ENCODE results near the gene FABP3.

Gene FABP3

GRCh38 chr1:31373056-31373896, at the start of gene FABP3:
Gene FABP3, minus strand, starts transcription at chr1:31373076. Its CDS starts 62 bp downstream, at chr1:31373014.
- no peak for DNase-seq

DNA sequence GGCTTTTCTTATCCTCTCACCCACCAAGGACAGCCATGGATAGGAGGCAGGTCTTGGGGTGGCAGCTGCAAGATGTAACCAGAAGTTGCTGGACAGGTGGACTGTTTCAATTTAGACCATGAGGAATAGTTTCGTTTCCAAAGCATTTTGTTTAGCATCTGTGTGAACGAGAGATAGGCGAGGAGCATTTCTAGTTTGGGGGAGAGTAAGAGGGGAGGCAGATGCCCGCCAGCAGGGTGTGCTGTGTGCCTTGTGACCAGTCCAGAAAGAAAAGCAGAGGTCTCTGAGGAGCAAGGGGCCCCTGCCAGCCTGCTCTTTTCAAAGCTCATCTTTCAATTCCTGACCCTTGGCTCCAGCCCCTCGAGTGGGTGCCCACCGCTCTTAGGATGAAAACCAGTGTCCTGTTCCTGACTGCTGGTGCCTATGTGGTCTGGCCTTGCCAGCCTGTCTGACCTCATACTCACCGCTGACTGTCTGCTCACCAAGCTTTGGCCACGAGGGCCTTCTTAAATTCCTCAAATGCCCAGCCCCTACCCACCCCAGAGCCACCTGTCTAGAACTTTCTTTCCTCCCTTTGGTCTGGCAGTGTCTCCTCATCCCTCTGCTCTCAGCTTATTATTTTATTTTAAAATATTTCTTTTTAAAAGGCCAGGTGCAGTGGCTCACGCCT, 48.6 kb upstream of the FABP3 start:
- no peak for DNase-seq

DNA sequence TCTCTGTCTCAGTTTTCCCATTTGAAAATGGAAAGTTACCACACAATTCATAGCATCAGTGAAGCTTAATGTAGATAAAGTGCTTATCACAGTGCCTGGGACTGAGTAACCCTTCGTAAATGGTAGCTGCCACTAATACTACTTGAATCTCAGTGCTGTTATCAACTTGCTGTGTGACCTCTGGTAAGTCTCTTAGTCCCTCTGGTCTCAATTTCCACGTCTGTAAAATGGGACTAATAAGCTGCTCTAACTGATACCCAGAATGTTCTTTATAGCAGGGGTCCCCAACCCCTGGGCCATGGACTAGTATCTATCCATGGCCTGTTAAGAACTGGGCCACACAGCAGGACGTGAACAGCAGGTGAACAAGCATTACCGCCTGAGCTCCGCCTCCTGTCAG, 47.8 kb upstream of the FABP3 start:
- DNase-seq: no peak

DNA sequence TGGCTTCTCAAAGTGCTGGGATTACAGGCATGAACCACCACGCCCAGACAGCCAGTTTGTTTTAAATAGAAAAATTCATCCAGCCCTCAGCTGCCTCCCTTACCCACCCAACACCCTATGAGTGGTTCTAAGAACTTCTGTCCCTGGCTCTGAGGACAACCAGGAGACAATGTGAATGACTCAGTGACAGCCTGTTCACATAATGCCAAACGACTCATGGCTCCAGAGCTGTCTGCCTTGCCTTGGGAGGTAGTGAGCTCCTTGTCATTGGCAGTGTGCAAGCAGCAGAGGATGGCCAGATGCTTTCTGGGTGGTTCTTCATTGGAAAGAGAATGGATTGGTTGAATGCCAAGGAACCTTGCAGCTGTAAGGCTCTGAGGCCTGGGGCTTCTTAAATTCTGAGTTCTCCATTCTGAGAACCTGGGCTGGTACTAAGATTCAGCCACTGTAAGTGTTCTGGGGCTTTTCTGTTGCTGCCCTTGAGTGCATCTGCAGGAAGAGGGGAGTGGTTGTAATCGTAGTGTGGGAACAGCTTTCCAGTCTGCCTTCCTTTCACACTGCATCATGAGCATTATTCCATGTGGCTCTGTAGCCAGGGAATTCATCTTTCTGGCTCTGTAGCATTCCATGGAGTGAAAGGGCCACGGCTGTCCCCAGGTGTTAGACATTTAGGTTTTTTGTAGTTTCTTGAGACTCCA, 45.9 kb upstream of the FABP3 start:
- no peak for DNase-seq

- no peak for DNase-seq
Measured at GRCh38 chr1:31417148-31417547, 44.3 kb upstream of the FABP3 start.

- DNase-seq: no peak
Measured at GRCh38 chr1:31416101-31416736, 43.3 kb upstream of the FABP3 start.

DNA sequence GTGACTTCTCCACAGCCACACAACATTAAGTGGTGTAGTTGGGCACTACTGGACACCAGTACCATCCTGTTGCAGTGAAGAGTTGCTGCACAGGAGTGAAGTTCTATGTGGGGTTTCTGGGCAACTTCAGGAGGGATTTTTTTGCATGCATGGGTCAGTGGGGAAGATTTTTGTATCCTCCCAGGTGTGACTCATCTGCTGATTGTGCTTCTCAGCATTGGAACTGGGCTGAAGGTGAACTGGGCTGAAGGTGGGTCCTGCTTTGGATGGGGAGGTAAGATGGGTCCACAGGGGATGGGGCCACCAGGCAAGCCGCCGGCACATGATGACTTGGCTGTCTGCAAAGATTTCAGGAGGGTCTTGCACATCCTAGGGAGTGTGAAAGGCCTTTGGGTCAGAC, 42.8 kb upstream of the FABP3 start:
- no peak for DNase-seq

DNA sequence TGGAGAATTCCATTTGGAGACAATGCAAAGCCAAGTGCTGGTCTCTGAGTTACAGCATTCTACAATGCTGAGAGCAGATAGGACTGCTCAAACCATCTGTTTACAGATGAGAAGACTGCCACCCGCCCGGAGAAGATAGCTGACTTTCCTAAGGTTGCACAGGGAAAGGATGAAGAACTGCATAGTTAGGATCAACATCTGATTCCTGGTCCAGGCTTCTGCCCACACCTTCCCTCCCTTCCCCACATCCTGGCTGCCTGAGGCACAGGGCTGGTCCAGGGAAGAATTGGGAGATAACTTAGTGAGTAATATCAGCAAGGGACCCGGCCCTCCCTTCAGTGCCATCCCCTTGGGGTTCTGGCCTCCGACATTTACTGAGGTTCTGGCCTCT, 42.1 kb upstream of the FABP3 start:
- no peak for DNase-seq

GRCh38 chr1:31413405-31414001, 40.6 kb upstream of the FABP3 start:
- no peak for DNase-seq

DNA sequence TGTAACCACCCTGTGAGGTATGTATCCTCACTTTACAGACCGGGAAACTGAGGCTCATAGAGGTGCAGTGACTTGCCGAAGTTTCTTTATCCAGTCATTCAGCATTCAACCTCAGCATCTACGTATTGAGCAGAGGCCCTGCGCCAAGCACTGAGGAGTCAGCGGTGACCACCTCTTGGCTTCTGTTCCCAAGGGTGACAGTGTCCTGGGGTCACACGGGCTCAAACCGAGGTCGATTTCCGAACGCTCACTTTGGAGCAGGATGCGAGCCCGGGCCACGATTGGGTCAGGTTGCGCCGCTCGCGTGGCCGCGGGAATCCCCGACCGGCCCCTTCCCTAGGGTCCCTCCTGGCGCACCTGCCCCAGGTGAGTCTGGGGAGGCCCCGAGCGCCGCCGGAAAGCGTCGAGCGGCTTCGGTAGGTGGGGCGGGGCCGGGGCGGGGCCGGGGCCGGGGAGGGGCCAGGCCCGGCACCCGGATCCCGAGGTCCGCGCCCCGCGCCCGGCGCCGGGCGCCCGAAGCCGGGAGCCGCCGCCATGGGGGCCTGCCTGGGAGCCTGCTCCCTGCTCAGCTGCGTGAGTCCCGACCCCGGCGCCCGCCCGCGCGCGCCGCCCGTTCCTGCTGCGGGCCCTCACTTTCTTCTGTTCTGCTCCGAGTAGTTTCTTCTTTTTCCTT, 40.0 kb upstream of the FABP3 start, which contains the start of gene SERINC2:
TSS of gene SERINC2 (plus strand) at position 482 of the 673 bp plus-strand sequence. CDS start at position 535, 53 bp downstream.
- DNase-seq: no peak

DNA sequence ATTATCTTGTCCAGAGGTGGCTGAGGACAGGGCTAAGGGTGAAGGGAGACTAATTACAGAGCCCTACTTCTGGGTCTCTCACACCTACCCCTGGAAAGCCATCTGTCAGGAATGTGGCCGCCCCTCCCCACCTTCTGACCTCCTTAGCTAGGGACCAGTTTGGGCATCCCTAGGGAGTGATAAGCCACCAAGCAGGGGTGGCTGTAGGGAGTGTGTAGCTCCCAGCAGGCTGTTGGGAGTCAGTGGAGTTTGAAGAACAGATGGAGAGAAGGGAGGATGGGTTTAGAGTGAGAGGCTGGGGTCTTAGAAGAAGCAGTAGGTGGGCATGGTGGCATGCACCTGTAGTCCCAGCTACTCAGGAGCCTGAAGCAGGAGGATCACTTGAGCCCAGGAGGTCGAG, 39.3 kb upstream of the FABP3 start:
- DNase-seq: no peak

DNA sequence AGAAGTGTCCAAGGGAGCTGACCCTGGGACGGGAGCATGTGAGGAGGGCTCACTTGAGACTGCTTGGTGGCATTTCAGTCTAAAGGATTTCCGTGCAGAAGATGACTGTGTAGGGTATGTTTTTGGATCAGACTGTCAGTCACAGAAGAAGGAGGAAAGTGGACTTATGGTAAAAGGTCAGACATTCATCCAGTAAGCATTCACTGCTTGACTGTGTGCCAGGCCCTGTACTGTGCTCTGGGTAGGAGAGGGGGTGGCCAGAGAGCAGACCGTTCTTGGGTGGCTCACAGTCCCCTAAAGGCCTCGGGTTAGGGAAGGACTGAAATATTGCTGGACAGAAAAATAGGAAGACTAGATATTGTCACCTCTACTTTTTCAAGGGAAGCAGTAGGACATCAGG, 38.0 kb upstream of the FABP3 start:
- no peak for DNase-seq

DNA sequence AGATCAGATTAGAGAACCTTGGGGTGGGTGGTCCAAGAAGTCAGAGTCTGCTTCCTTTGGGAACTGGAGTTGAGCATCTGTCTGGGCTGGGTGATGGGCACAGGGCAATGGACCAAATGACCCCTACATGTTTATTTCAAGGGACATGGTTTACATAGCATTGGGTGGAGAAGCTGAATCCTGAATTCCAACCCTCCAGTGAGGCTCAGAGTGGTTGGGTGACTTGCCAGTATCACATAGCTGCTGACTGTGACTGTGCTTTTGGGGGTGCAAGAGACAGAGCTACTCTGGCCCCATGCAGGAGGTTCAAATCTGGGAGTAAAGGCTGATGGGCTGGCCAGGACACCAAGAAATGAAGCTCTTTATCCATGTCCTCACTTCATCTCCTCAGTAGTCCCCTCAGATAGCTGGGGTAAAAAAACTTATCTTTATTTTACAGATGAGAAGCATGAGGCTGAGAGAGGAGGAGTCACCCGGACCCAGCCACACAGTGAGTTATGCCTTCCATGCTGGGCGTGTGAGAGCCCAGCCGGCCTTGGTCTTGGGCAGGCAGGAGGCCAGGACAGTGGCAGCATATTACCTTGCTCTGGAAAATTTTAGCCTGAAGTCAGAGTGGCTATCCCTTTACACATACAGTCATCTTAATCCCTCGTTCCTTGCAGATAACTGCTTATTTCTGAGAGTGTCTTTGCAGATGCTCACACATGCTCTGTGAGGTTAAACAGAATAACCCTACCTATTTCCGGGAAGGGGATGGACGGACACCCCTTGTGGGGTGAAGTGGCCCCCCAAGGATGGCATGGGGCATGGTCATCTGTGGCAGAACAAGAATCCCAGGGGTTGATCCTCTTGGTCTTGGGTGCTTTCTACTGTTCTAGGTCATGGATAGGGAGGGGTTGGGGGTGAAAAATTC, 37.3 kb upstream of the FABP3 start:
- no peak for DNase-seq

- DNase-seq: no peak
Measured at GRCh38 chr1:31408788-31409318, 36.0 kb upstream of the FABP3 start.

- no peak for DNase-seq
Measured at GRCh38 chr1:31407029-31407626, 34.3 kb upstream of the FABP3 start.

DNA sequence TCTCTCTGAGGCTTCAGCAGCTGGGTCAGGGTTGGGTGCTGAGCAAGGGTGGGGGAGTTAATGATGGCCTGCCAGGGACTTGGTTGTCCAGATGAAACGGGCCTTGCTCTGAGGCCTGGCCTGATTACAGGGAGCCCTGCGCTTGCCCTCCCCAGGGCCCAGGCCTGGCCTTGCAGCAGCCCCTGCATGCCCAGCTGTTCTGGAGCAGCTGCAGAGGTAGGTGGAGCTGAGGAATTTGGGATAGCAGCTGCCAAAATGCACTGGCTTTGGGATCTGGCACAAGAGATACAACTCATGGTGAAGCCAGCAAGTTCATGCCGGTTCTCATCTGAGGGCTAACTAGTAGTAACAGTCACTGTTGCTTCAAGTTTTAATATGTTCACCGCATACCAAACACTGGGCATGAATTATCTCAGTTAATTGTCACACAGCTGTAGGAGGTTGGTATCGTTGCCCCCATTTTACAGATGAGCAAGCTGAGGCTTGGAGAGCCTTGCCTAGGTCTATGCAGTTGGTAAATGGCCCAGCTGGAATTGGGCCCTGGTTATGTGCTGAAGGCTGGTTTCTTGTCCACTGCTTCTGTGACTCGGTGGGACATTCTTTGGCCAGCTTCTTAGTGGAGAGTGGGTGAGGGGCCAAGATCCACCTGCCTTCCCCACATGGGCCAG, 32.8 kb upstream of the FABP3 start:
- DNase-seq: no peak

GRCh38 chr1:31401241-31401640, 28.4 kb upstream of the FABP3 start:
- no peak for DNase-seq

DNA sequence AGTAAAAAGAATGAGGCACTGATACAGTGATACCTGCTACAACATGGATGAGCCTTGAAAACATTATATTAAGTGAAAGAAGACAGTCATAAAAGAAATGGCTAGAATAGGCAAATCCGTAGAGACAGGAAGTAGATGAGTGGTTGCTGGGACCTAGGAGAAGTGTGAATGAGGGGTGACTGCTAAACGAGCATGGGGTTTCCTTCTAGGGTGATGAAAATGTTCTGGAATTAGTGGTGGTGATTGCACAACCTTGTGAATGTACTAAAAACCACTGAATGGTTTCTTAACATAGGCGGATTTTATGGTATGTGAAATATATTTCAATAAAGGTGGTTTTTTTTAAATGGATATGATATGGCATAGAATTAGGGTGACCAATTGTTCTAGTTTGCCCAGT, 27.5 kb upstream of the FABP3 start:
- no peak for DNase-seq

DNA sequence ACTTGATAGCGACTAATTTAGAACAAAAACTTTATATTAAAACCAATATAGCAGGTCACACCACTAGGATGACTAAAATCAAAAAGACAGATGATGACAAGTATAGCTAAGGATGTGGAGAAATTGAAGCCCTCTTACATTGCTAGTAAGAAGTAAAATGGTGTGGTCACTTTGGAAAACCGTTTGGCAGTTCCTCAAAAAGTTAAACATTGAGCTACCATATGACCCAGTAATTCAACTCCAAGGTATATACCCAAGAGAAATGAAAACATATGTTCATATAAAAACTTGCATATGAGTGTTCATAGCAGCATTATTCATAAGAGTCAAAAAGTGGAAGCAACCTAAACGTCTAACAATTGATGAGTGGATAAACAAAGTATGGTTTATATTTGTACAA, 27.1 kb upstream of the FABP3 start:
- no peak for DNase-seq

- DNase-seq: no peak
Measured at GRCh38 chr1:31398246-31398645, 25.4 kb upstream of the FABP3 start.

All from GDM1 (cell line).